SK-N-SH (cell line): ENCODE data around the gene CIDEC.

Experiments
- CHD2 ChIP-seq: fragments of 150-350 bp; IDR thresholded peaks from 2 replicates; pipeline ENCODE4 v1.6.1; 2018; ENCODE audit warnings: low read length; ENCODE audit not compliant: partially characterized antibody
- TAF1 ChIP-seq: IDR thresholded peaks from 2 replicates; pipeline ENCODE4 v1.6.1; 2012; ENCODE audit warnings: low read depth, mild to moderate bottlenecking, low read length, moderate library complexity, borderline replicate concordance
- YY1 ChIP-seq: IDR thresholded peaks from 2 replicates; pipeline ENCODE4 v1.4.0; 2012; ENCODE audit warnings: low read depth, mild to moderate bottlenecking
- TF ChIP-seq, protein P1 (sequence below): fragments of 200-600 bp; sonication (generic); IDR thresholded peaks from 2 replicates; pipeline ENCODE4 v1.6.1; 2017; ENCODE audit warnings: antibody characterized with exemption, mild to moderate bottlenecking, moderate library complexity
- TF ChIP-seq, protein P2 (sequence below): IDR thresholded peaks from 2 replicates; pipeline ENCODE4 v1.4.0; 2012; ENCODE audit warnings: low read depth, borderline replicate concordance

DNA sequence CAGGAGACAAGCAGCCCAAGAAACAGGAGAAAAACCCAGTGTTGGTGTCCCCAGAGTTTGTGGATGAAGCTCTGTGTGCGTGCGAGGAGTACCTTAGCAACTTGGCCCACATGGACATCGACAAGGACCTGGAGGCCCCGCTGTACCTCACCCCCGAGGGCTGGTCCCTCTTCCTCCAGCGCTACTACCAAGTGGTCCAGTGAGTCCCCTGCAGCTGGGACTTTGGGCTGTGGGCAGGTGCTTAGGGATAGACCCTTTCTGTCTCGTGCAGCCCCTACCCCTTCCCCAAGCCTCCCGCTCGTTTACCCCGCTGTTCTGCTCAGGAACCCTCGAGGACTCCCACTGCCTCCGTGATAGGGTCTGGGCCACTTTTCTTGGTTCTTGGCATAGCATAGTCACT lies 59.5 kb downstream of the CIDEC start:
- TF ChIP-seq CHD2 (no peak), YY1 (no peak), TAF1 (no peak)
- TF ChIP-seq, protein P1, sequence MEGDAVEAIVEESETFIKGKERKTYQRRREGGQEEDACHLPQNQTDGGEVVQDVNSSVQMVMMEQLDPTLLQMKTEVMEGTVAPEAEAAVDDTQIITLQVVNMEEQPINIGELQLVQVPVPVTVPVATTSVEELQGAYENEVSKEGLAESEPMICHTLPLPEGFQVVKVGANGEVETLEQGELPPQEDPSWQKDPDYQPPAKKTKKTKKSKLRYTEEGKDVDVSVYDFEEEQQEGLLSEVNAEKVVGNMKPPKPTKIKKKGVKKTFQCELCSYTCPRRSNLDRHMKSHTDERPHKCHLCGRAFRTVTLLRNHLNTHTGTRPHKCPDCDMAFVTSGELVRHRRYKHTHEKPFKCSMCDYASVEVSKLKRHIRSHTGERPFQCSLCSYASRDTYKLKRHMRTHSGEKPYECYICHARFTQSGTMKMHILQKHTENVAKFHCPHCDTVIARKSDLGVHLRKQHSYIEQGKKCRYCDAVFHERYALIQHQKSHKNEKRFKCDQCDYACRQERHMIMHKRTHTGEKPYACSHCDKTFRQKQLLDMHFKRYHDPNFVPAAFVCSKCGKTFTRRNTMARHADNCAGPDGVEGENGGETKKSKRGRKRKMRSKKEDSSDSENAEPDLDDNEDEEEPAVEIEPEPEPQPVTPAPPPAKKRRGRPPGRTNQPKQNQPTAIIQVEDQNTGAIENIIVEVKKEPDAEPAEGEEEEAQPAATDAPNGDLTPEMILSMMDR = no peak
- TF ChIP-seq, protein P2, sequence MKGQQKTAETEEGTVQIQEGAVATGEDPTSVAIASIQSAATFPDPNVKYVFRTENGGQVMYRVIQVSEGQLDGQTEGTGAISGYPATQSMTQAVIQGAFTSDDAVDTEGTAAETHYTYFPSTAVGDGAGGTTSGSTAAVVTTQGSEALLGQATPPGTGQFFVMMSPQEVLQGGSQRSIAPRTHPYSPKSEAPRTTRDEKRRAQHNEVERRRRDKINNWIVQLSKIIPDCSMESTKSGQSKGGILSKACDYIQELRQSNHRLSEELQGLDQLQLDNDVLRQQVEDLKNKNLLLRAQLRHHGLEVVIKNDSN = no peak
